ENCODE results near the gene AKR7A3.
A peak's percentile ranks its signal among the peaks of the same experiment; 100 is the strongest.

Gene AKR7A3

DNA sequence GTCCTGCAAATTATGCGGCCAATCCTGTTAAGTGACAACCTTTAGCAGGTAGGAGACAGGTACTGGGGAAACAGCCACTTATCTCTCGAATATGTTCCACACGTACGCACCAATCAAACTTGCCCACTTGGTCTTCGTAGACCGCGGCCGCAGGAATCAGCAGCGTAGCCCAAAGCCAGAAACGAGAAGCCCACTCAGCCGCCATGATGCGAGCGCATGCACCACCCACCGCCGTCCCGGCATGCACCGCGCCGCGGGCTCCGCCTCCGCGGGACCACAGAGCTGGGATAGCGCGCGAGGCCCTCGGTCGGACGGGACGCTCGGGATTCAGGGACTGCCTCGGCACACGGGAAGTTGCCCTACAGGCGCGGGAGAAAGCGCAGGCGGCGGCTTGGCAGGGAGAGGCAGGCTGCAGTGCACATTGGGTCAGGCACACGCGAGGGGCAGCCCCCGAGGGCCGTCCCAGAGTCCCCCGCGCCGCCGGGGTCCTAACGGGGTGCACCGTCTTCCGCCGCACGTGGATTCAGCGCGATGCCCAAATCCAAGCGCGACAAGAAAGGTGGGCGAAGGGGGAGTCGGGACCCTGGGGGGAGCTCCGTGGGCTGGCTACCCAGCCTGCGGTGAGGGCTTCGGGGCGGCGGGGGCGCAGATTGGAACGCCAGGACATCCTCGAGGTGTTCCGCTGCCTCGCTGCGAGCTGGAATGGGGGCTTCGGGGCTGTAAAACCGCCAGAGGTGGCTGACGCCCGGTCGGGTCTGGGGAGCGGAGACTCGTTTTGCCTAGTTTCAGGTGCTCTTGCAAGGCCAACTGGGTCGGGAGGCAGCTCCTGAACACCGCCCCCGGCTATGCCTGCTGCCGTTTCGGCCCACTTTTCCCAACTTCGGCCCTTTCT, 37.0 kb downstream of the AKR7A3 start, which contains the start of the genes EMC1 and MRTO4:
TSS of gene EMC1 (minus strand) at position 220 of the 892 bp plus-strand sequence. CDS start at position 205, 15 bp downstream.
TSS of gene MRTO4 (plus strand) at position 501 of the 892 bp plus-strand sequence. CDS start at position 532, 31 bp downstream.
- DNase-seq = peak; percentile 5

DNA sequence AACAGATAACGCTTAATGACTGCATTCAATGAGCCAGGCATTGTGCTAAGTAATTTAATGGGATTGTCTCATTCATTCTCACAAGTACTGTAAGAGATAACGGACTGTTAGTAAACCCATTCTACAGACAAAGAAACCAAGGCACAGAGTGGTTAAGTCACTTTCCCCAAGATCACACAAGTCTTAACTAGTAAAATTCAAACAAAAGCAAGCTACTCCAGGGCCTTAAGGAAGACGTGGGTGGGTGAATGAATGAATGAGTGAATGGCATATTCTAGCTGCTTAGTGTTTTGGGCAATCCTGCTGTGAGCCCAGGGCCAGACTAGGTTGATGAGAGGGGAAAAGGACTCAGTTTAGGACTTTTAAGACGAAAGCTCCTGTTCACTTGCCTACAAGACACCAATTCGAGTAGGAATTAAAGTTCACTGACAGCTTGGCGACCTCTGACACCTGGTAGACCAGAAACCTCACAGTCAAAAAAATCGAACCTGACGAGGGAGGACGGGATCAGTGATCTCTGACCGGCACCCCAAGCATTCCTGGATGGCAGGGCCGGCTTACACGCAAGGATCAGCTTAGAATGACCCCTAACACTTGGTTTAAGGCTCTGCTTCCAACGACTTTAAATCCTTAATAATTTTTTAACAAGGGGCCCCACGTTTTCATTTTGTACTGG, 37.8 kb downstream of the AKR7A3 start:
- no peak for DNase-seq

DNA sequence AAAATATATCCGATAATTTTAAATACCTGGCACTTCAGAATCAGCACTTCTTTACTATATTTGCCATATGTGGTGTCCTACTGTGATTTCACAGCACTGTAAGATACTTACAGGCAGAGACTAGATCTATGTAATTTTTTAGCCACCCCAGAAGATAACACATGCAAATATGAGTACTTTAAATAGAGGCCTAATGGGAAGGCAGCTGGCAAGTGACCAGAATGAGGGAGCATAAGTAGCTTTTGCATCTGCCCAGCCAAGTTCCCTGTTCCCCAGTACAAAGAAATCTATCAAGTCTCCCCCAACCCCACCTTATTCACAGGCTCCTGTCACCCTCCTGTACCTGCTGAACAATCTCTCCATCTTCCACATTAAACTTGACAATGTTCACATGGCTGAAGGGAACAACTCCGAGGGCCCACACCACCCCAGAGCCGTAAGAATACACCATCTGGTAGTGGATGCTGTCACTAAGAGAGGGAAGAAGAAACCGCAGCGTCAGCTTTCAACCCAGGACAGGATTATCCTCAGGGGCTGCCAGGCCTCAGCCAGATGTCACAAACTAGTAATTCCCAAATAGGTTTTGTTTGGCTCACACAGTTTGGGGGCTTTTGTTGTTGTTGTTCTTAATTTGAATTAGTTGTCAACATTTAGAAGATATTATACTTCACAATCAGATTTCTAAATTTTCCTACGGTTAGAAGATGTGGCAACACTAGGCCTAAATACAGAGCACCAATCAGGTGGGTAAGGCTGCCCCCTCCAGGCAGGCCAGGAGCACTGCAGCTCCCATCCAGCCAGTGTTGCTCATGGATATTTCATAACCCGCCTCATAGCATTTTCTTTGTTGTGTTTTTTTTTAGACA, 47.7 kb downstream of the AKR7A3 start:
- no peak for DNase-seq

DNA sequence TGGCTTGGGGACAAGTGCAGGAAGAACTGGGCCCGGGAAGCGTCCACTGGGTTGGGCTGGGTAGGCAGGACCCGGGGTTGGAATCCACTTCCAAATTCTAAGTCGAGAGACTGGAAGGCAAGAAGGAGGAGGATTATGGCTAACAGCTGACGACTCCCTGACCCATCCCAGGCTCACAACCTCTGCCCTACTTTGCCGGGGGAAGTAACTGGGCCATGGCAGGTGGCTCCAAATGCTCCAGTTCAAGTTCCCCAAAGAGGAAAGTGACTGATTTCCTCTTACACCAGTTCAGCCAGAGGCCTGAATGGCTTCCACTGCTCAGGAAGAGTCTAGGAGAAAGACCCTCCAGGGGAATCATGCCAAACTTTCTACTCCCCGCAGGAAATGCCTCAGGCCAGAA, 48.7 kb downstream of the AKR7A3 start:
- no peak for DNase-seq

DNA sequence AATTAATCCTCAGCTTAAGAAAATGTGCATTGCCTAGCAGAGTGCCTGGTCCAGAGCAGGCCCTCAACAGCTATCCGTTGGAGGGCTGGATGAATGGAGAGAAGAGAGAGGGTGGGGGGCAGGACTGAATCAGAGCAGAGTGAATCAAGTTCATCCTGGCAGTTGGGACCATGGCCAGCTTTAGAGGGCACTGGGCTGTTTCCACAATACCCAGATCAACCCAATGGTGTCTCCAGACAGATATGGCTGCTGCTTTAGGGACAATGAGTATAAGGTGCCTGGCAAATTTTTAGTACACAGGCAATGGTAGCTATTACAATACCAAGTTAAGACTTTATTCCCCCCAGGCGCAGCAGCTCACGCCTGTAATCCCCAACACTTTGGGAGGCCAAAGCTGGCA, 54.3 kb downstream of the AKR7A3 start:
- no peak for DNase-seq

Measured in NCI-H1436 treated with DMSO at 0.1 percent for 48 hours (cell line).